22Rv1 (cell line): Measurements from ENCODE around the gene MAP1LC3A.
A peak's percentile ranks its signal among the peaks of the same experiment; 100 is the strongest.

Experiments
- H3K27ac ChIP-seq: fragments of 450-650 bp; 2 replicates; pipeline ENCODE4 v1.5.1; 2017
- CTCF ChIP-seq: fragments of 450-650 bp; IDR thresholded peaks from 2 replicates; pipeline ENCODE4 v1.5.1; 2017; ENCODE audit warnings: mild to moderate bottlenecking
- ZFX ChIP-seq: fragments of 450-650 bp; IDR thresholded peaks from 2 replicates; pipeline ENCODE4 v1.6.1; 2017; ENCODE audit warnings: antibody characterized with exemption, borderline replicate concordance

MAP1LC3A gene

GRCh38 chr20:34542439-34542838, 16.1 kb upstream of the MAP1LC3A start:
- TF ChIP-seq CTCF, result no peak
- no peak for TF ChIP-seq ZFX
- H3K27ac ChIP-seq, result no peak overlapping the region

GRCh38 chr20:34543463-34544056, 15.0 kb upstream of the MAP1LC3A start:
- TF ChIP-seq ZFX, result no peak
- no peak for TF ChIP-seq CTCF
- H3K27ac ChIP-seq, result peak overlapping the region; percentile 20; the same call in 1 of the 2 replicates

- H3K27ac ChIP-seq, result peak overlapping the region; percentile 20; the same call in 1 of the 2 replicates
- TF ChIP-seq CTCF, result no peak
- no peak for TF ChIP-seq ZFX
Measured at GRCh38 chr20:34544109-34544796, 14.3 kb upstream of the MAP1LC3A start.

GRCh38 chr20:34546751-34547181, 11.8 kb upstream of the MAP1LC3A start:
- H3K27ac ChIP-seq, result peak overlapping the region; percentile 78
- TF ChIP-seq CTCF (no peak), ZFX (no peak)

- H3K27ac ChIP-seq, result peak overlapping the region; percentile 78
- TF ChIP-seq CTCF, result no peak
- TF ChIP-seq ZFX, result no peak
Measured at GRCh38 chr20:34547844-34548613, 10.5 kb upstream of the MAP1LC3A start.

- TF ChIP-seq CTCF (no peak), ZFX (no peak)
Measured at GRCh38 chr20:34549291-34549928, 9.1 kb upstream of the MAP1LC3A start.

More at GRCh38 chr20:34549291-34549928, 9.1 kb upstream of the MAP1LC3A start:
- peak overlapping the region; percentile 78 for H3K27ac ChIP-seq
